Nucleus accumbens (tissue), 56 donors: ENCODE data around the gene UBN1.
"Not testable (repeated sequence)": the region's sequence is repeated elsewhere in the genome, so short reads cannot be mapped to it uniquely, and the experiment has no call there.

Experiments
- DNase-seq, 56 donors: peaks; one replicate each; lab custom pipeline; 2025; lab: John Stamatoyannopoulos, UW

Gene UBN1

GRCh38 chr16:4922721-4923342, 75.6 kb downstream of the UBN1 start:
- DNase-seq, result no peak

GRCh38 chr16:4923853-4924252, 76.6 kb downstream of the UBN1 start:
- DNase-seq, result no peak

- no peak for DNase-seq
These were observed 77.5 kb downstream of the UBN1 start for GRCh38 chr16:4924593-4925292.

- no peak for DNase-seq
These were observed 78.0 kb downstream of the UBN1 start for GRCh38 chr16:4925293-4925607.

GRCh38 chr16:4925791-4926190, 78.5 kb downstream of the UBN1 start:
- no peak for DNase-seq

GRCh38 chr16:4926928-4927327, 79.6 kb downstream of the UBN1 start:
- no peak for DNase-seq

- DNase-seq, result no peak
These were observed 80.4 kb downstream of the UBN1 start for GRCh38 chr16:4927661-4928060.

- no peak for DNase-seq
These were observed 80.9 kb downstream of the UBN1 start for GRCh38 chr16:4928227-4928626.

- not testable (repeated sequence) for DNase-seq
These were observed 82.3 kb downstream of the UBN1 start for GRCh38 chr16:4929619-4930018.

GRCh38 chr16:4931381-4931780, 84.1 kb downstream of the UBN1 start:
- DNase-seq, result no peak
